C4-2B (cell line): ENCODE data around the gene PGLYRP1.

Experiments
- H3K27ac ChIP-seq: fragments of 450-650 bp; 2 replicates; pipeline ENCODE4 v1.5.1; 2017
- ZFX ChIP-seq: fragments of 450-650 bp; IDR thresholded peaks from 2 replicates; pipeline ENCODE4 v1.6.1; 2017
- TF ChIP-seq, protein P1 (sequence below): fragments of 450-650 bp; conservative IDR thresholded peaks from 2 replicates; pipeline ENCODE4 v1.5.1; 2017; ENCODE audit warnings: mild to moderate bottlenecking

Gene PGLYRP1

DNA sequence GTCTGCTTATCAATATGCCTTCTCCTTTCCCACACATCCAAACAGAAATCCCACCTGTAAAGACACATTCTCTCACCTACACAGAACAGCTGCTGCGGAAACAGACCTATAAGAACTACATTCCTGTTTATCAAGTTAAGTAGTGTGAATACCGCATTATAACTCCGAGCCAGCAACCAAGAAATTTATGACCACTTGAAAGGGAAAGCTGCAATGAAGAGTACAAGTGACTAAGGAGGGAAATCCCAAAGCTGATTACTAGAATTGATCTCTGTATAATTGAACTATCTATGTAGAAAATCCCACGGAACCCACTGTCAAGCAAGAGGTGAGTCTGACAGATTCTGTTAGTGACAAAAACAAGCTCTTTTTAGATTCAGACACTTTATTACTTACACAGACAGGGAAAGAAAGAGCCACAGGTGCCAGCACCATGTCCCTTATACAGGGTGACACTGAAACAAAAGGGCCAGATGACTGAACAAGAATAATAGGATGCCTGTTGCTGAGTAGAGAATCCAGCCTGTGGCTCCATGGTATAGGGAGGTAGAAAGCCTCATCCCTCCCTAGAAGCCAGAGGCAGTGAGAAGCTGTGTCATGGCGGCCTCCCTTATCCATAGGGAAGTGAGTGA, 19.5 kb upstream of the PGLYRP1 start:
- no peak overlapping the region for H3K27ac ChIP-seq
- TF ChIP-seq ZFX, result no peak
- TF ChIP-seq, protein P1, sequence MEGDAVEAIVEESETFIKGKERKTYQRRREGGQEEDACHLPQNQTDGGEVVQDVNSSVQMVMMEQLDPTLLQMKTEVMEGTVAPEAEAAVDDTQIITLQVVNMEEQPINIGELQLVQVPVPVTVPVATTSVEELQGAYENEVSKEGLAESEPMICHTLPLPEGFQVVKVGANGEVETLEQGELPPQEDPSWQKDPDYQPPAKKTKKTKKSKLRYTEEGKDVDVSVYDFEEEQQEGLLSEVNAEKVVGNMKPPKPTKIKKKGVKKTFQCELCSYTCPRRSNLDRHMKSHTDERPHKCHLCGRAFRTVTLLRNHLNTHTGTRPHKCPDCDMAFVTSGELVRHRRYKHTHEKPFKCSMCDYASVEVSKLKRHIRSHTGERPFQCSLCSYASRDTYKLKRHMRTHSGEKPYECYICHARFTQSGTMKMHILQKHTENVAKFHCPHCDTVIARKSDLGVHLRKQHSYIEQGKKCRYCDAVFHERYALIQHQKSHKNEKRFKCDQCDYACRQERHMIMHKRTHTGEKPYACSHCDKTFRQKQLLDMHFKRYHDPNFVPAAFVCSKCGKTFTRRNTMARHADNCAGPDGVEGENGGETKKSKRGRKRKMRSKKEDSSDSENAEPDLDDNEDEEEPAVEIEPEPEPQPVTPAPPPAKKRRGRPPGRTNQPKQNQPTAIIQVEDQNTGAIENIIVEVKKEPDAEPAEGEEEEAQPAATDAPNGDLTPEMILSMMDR, result no peak

DNA sequence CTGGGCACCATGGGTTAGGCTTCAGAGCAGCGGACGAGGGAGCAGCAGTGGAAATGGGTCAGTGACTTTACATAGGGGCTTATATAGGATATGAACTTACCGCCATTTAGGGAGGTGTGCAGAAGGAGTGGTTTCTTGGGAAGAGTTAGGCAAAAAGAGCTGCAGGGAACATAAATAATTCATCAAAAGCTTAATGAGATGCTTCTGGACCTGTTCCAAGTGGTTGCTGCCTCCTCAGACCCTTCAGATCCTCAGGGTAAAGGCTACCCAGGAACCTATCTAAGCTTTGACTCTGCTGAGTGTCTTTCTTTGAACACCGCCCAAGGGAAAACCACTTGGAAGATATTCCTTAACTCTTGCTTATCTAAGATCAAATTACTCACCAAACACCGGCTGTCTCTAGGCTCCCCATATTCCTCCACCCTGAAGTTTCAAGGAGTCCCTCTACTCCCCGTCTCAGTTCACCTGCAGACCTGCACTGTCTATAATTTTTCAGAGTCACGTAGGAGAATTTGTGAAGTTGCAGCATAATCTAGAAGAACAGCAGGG, 18.2 kb upstream of the PGLYRP1 start, which contains the start of gene IGFL4:
Gene IGFL4, minus strand, starts transcription at position 51 of the 549 bp plus-strand sequence. Its CDS starts 40 bp downstream, at position 11.
- TF ChIP-seq ZFX, result no peak
- TF ChIP-seq, protein P1, result no peak
- H3K27ac ChIP-seq, result no peak within 1 kb of the TSS

DNA sequence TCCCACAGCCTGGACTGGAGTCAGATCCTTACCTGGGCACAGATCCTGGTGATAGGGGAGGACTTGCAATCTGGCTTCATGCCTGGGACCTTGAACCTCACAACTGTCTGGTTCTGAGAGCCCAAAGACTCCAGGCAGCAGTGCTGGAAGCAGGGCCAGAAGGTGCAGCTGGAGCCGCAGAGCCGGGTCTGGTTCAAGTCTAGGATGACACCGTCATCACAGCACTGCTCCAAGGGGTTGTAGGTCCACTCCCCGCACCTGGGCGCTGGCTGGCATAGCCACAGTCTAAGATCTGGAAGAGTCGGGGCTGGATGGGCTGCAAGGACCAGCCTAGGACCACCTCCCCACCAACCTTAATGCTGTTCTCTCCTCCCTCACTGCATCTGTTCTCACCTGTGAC, 17.3 kb upstream of the PGLYRP1 start:
- TF ChIP-seq, protein P1, result no peak
- no peak for TF ChIP-seq ZFX
- H3K27ac ChIP-seq, result no peak overlapping the region

DNA sequence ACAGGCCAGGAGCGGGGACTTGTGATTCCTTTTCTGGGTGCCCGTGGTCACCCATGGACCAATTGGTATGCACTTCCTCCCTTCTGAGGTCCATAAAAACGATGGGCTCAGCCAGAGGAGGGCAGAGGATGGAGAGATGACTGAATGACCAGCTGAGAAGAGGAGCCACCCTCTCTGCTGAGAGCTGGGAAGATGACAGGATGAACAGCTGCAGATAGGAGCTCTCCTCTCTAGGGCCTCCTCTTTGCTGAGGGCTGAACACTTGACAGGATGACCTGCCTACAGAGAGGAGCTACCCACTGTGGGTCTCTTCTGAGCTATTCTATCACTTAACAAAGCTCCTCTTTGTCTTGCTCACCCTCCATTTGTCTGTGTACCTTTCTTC, 13.9 kb upstream of the PGLYRP1 start:
- H3K27ac ChIP-seq, result no peak overlapping the region
- TF ChIP-seq ZFX, result no peak
- TF ChIP-seq, protein P1, result no peak

DNA sequence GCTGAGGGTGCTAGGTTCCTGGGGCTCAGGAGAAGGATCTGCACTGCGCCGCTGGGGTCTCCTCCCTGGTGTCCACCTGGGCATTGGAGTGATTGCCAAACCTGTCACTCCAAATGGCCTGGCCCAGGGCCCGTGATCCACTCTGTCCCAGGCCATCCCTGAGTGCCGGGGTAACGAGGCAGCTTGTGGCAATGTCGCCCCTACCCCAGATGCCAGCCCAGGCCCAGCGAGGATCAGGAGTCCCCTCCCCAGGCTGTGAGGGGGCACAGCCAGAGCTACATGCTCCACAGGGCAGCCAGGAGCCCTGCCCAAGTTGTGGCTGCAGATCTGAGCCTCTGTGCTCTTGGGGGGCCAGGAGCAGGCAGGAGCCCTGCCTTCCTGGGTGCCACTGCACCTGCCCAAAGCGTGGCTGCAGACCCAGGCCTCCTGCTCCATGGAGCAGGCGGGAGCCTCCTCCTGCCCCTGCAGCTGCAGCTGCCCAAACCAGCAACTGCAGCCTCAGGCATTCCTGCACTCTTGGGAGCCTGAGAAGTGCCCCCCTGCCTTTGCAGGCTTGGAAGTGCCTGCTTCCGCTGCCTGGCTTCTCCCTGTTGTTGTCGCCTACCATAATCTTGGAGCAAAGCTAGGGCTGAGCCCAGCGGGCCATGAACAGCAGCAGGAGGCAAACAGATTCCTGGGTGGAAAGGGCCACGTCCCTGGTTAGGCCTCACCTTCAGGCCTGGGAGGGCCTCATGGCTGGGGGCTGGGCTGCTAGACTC, 13.3 kb upstream of the PGLYRP1 start:
- H3K27ac ChIP-seq, result no peak overlapping the region
- TF ChIP-seq, protein P1, result no peak
- TF ChIP-seq ZFX, result no peak

DNA sequence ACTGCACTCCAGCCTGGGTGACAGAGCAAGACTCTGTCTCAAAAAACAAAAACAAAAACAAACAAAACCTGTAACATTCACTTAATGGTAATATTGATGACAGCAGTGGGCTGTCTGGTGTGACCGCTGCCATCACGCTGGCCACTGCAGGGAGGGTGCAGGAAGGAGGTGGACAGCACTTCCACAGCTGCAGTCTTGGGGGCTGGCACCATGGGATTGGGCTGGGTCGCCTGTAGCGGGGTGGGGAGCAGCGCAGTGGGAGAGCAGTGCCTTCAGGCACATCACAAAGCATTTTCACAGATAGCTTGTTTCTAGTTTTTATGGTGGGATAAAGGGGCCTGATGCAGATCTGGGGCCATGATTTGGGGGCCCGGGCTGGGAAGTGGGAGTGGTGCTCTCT, 12.7 kb upstream of the PGLYRP1 start:
- H3K27ac ChIP-seq, result no peak overlapping the region
- no peak for TF ChIP-seq ZFX
- TF ChIP-seq, protein P1, result no peak

DNA sequence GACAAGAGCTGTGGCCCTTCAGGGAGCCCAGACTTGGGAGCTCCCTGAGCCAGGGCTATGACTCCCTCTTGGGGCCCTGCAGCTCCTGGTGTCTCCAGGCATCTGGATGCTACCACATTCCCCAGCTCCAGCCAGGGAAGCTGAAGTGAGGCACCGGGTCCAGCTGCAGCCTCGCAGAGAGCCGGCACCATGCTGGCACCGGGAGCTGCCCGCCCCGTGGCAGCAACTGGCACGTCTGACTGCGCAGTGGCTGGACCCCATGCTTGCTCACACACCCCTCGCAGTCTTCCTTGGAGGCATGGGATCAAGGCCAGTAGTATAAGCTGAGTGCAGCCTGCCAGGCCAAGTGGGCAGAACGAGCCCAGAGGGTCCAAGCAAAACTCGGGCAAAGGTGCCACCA, 10.5 kb upstream of the PGLYRP1 start:
- TF ChIP-seq, protein P1, result no peak
- no peak for TF ChIP-seq ZFX
- H3K27ac ChIP-seq, result no peak overlapping the region
